Right lobe of liver (tissue), 6 donors: ENCODE data around the gene PLSCR4. TPM values are rescaled to one million over a fixed set of nuclear protein-coding genes. Genes with fewer than 3 reads are reported as not detected.

Experiments used
- ATAC-seq, 4 donors: fragments of 200-7000 bp; cut with Tn5 transposase; one replicate each; pipeline ENCODE4 v1.9.1; 2020; ENCODE audit warnings: mild to moderate bottlenecking in 4 of 4, moderate library complexity in 4 of 4
- DNase-seq, 3 donors: peaks; one replicate each; pipeline ENCODE4 v3.0.0-alpha.2; 2020
- H3K27ac ChIP-seq, 3 donors: fragments of 200-600 bp; one replicate each; pipeline ENCODE4 v1.8.0; 2022
- H3K27me3 ChIP-seq, 2 donors: fragments of 200-600 bp; one replicate each; pipeline ENCODE4 v1.8.0; 2022
- H3K36me3 ChIP-seq, 4 donors: fragments of 200-600 bp; sonication (generic) in 1 of 4; one replicate each; pipeline versions ENCODE4 v1.5.1 to v1.8.0; 2017 to 2022; ENCODE audit warnings: control low read depth in 1 of 4
- H3K4me1 ChIP-seq, 4 donors: fragments of 200-600 bp; sonication (generic) in 1 of 4; one replicate each; pipeline versions ENCODE4 v1.5.1 to v1.8.0; 2017 to 2022; ENCODE audit warnings: control low read depth in 1 of 4
- H3K4me3 ChIP-seq, 3 donors: fragments of 200-600 bp; one replicate each; pipeline ENCODE4 v1.8.0; 2022
- H3K9me3 ChIP-seq, 4 donors: fragments of 200-600 bp; sonication (generic) in 1 of 4; one replicate each; pipeline versions ENCODE4 v1.5.1 to v1.8.0; 2017 to 2022; ENCODE audit warnings: control low read depth in 1 of 4
- CTCF ChIP-seq, 4 donors: fragments of 200-600 bp in 3 of 4; fragments of 450-650 bp in 1 of 4; IDR thresholded peaks; one replicate each; pipeline versions ENCODE4 v1.5.1 to v1.8.0; 2016 to 2022; ENCODE audit warnings: antibody characterized with exemption in 4 of 4, mild to moderate bottlenecking in 2 of 4
- POLR2A ChIP-seq: fragments of 450-650 bp; IDR thresholded peaks from one replicate; pipeline ENCODE4 v1.6.1; 2017; ENCODE audit warnings: antibody characterized with exemption, mild to moderate bottlenecking
- WGBS: methylation state at CpG from one replicate; pipeline ENCODE4 v1.1.6; 2018; ENCODE audit warnings: low coverage, low lambda C conversion rate; ENCODE audit not compliant: insufficient coverage; ENCODE audit errors: missing lambda C conversion rate; 5-methylcytosine and 5-hydroxymethylcytosine counted together
- intact Hi-C, 2 donors: fragments of 100-400 bp; cut with DNase I; formaldehyde crosslinking; loops; one replicate each; pipeline versions ENCODE4 v1.11.2 to v1.14.1; 2022
- total RNA-seq, 6 experiments: library from RNA; depleted of rRNA in 2 of 6; stranded (reverse); fragments of >200 nt in 2 of 6; fragmentation: NEBNext Ultra II Directional in 3 of 6; extraction: Animal tissue kit (Norgen Biotek cat#: 25700) in 3 of 6; gene quantifications; one replicate each; pipeline versions ENCODE4 v1.1.0 to v1.2.4, GENCODE V29; 2016 to 2023
- donor health status: DM: no; HTN: yes; CAD: no.
- donor health status: DM: no; HTN: no; CAD: no.
- donor health status: DM: no; HTN: no; CAD: no.
- donor health status: DM: no; HTN: yes; CAD: no.
- donor health status: DM: no; HTN: yes; CAD: no.

The PLSCR4 gene
- total RNA-seq, 6 experiments from 2014 or later: 25.2 to 44.9 (median 42.4) TPM

DNA sequence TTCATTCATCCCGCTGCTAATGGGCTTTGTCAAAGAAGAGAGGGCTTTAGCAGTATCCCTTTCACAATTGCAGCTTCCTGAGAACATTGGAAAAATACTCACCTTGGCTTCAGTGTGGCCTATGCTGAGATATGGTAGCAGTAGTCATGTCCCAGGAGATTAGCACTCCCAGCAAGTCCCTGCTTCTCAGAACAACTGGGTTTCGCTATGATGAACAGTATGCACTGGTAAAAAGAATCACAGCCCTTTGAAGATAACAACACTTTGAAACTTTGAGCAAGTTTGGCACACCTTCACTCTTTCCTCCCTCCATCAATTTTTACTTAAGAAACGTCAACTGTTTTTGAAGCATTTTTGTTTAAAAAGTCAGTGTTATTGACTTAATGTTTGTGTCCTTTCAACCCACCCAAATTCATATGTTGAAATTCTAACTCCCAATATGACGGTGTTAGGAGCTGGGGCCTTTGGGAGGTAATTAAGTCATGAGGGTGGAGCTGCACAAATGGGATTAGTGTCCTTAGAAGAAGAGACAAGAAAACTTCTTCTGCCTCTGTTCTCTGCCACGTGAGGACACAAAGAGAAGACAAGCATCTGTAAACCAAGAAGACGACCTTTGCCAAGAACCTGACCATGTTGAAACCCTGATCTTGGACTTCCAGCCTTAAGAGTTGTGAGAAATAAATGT, 17.8 kb upstream of the PLSCR4 start:
- DNase-seq: no peak
- Histone ChIP-seq H3K4me1 (no peaks in the 10 kb centered on the region), H3K27me3 (no peaks in the 10 kb centered on the region), H3K4me3 (no peak overlapping the region), H3K27ac (no peak overlapping the region), H3K36me3 (no peaks in the 10 kb centered on the region), H3K9me3 (no peaks in the 10 kb centered on the region)
- WGBS: 89% methylated on average over 6 of the region's 6 CpGs
- intact Hi-C loops: no loop called here
- TF ChIP-seq POLR2A (no peak), CTCF (IDR thresholded peaks at IDR 0.05) (no peak)
- no peak for ATAC-seq

DNA sequence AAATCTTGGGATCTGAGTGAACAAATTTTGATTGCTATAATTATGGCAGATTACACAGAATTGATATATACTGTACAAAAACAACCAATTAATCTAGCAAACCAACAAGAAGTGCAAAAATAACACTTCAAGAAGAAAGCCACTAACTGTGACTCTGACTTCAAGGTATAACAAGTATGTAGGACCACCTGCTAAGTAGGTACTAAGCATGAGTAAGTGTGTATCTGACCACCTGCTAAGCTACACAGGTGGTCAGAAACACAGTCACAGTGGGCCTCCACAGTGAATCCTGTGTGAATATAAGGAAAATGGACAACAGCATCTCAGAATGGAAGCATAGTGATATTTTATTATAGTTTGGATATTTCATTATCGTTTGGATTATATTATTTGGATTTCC, 14.8 kb upstream of the PLSCR4 start:
- H3K4me3 ChIP-seq: no peak overlapping the region
- no peaks in the 10 kb centered on the region for H3K36me3 ChIP-seq
- H3K27ac ChIP-seq: no peak overlapping the region
- no peaks in the 10 kb centered on the region for H3K27me3 ChIP-seq
- ATAC-seq (no peak), DNase-seq (no peak)
- WGBS: 81% methylated on average over 1 of the region's 1 CpG
- TF ChIP-seq POLR2A: no peak
- TF ChIP-seq CTCF (IDR thresholded peaks at IDR 0.05): no peak
- intact Hi-C loops: no loop called here
- no peaks in the 10 kb centered on the region for H3K4me1 ChIP-seq
- H3K9me3 ChIP-seq: no peaks in the 10 kb centered on the region

DNA sequence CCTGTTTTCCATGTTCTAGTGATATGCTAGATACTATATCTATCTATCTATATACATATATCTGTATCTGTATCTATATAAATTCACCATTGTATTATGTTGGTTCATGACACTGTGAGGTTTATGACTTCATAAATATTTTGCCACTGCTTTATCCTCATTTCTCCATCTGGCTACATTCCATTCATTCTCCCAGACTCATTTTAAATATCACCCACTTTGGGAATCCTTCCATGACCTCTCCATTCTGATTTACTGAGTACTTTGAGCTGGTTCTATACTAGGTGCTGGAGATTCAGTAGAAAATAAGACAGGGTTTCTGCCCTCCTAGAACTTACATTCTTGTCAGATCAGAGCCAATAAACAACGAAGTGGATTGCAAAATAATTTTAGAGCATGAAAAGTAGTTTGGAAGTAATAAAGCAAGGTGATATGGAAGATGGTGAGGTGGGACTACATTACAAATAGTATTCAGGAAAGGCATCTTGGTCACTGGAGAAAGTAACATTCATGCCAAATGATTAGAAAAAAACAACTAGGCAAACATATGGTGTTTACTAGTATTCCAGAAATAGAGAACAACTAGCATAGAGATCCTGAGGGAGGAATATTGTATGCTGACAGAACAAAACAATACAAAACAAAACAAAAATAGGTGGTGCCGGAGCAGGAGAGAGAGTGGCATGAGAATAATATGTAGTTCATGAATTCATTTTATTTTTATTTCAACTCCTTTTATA, 11.6 kb upstream of the PLSCR4 start:
- WGBS: 61% methylated on average over 2 of the region's 2 CpGs
- peaks cover 0 to 12% (median 2%) of the 10 kb centered on the region in 4 donors for H3K4me1 ChIP-seq
- intact Hi-C loops: no loop called here
- H3K9me3 ChIP-seq: no peaks in the 10 kb centered on the region
- ATAC-seq (no peak), DNase-seq (no peak)
- no peak for TF ChIP-seq POLR2A
- H3K36me3 ChIP-seq: no peaks in the 10 kb centered on the region
- H3K27ac ChIP-seq: no peak overlapping the region
- H3K27me3 ChIP-seq: no peaks in the 10 kb centered on the region
- H3K4me3 ChIP-seq: no peak overlapping the region

- WGBS: 37% methylated on average over 5 of the region's 5 CpGs
- Histone ChIP-seq H3K36me3 (no peaks in the 10 kb centered on the region), H3K4me1 (peaks cover 0 to 12% (median 4%) of the 10 kb centered on the region in 4 donors), H3K27me3 (no peaks in the 10 kb centered on the region), H3K27ac (no peak overlapping the region), H3K4me3 (no peak overlapping the region), H3K9me3 (no peaks in the 10 kb centered on the region)
- ATAC-seq: peak; percentile 61 to 67 (median 62)
- intact Hi-C loops: no loop called here
- TF ChIP-seq POLR2A (no peak), CTCF (IDR thresholded peaks at IDR 0.05) (no peak)
- no peak for DNase-seq
Observed at GRCh38 chr3:146259880-146260589, 9.1 kb upstream of the PLSCR4 start.
